H1 (cell line): ENCODE measurements around the gene CCL23. TPM values are rescaled to one million over a fixed set of nuclear protein-coding genes. Genes with fewer than 3 reads are reported as not detected.

ENCODE experiments used
- CTCF ChIA-PET: fragments of 300-600 bp; sonication (Branson Sonifier 250); formaldehyde crosslinking; loops from one replicate; lab custom pipeline; 2021; ENCODE audit not compliant: partially characterized antibody; lab: Charles Lee
- POLR2A ChIA-PET: fragments of 300-600 bp; sonication (Branson Sonifier 250); formaldehyde crosslinking; loops from one replicate; lab custom pipeline; 2021; ENCODE audit warnings: inconsistent platforms; ENCODE audit not compliant: partially characterized antibody; lab: Charles Lee
- DNase-seq, 2 experiments: peaks; one replicate each; pipeline versions ENCODE4 v3.0.0 to v3.0.0-alpha.2; 2010 to 2022; ENCODE audit warnings: low spot score in 2 of 2, low read depth in 1 of 2, mixed read lengths in 1 of 2
- FAIRE-seq: peaks from 2 replicates; lab custom pipeline; 2011; peaks lifted over from hg19 to GRCh38; lab: Jason Lieb, UNC
- H2AFZ ChIP-seq: 2 replicates; pipeline ENCODE4 v1.8.1; 2012; ENCODE audit warnings: low read length, inconsistent platforms
- H2AK5ac ChIP-seq: 2 replicates; pipeline ENCODE4 v1.6.1; 2013; ENCODE audit warnings: low read depth, low read length
- H2BK120ac ChIP-seq: replicated peaks from 2 replicates; pipeline ENCODE3; 2013; ENCODE audit warnings: low read depth, low read length, inconsistent platforms
- H2BK12ac ChIP-seq: 2 replicates; pipeline ENCODE4 v1.6.1; 2013; ENCODE audit warnings: low read depth, low read length
- H2BK15ac ChIP-seq: 2 replicates; pipeline ENCODE4 v1.6.1; 2013; ENCODE audit warnings: low read length
- H2BK20ac ChIP-seq: 2 replicates; pipeline ENCODE4 v1.6.1; 2013; ENCODE audit warnings: low read length
- H2BK5ac ChIP-seq: 2 replicates; pipeline ENCODE4 v1.6.1; 2013; ENCODE audit warnings: low read depth, low read length
- H3K14ac ChIP-seq: 2 replicates; pipeline ENCODE4 v1.6.1; 2013; ENCODE audit warnings: inconsistent platforms; ENCODE audit not compliant: insufficient read length
- H3K18ac ChIP-seq: 2 replicates; pipeline ENCODE4 v1.6.1; 2013; ENCODE audit warnings: low read length; ENCODE audit errors: extremely low read depth
- H3K23ac ChIP-seq: 2 replicates; pipeline ENCODE4 v1.6.1; 2013; ENCODE audit warnings: inconsistent platforms; ENCODE audit not compliant: insufficient read length
- H3K23me2 ChIP-seq: 2 replicates; pipeline ENCODE4 v1.6.1; 2013; ENCODE audit warnings: low read depth, low read length
- H3K27ac ChIP-seq: 2 replicates; pipeline ENCODE4 v1.6.1; 2011; ENCODE audit warnings: low read depth, low read length, inconsistent platforms
- H3K27me3 ChIP-seq, 4 experiments: replicated peaks in 1 of 4; 1 replicate in 1 of 4; 2 replicates in 3 of 4; pipeline versions ENCODE4 v1.6.1 to v1.8.1; 2011 to 2013; ENCODE audit warnings: low read length in 3 of 4, mild to moderate bottlenecking in 3 of 4, inconsistent platforms in 2 of 4, mixed read lengths in 2 of 4, moderate library complexity in 1 of 4; ENCODE audit not compliant: control insufficient read depth in 3 of 4, insufficient read depth in 3 of 4; ENCODE audit errors: extremely low read depth in 1 of 4
- H3K36me3 ChIP-seq, 4 experiments: 2 replicates each; pipeline versions ENCODE4 v1.6.1 to v1.8.1; 2011 to 2013; ENCODE audit warnings: mild to moderate bottlenecking in 4 of 4, low read length in 3 of 4, moderate library complexity in 2 of 4, control low read depth in 1 of 4, inconsistent platforms in 1 of 4; ENCODE audit not compliant: insufficient read depth in 4 of 4, control insufficient read depth in 2 of 4
- H3K4ac ChIP-seq: replicated peaks from 2 replicates; pipeline ENCODE3; 2013; ENCODE audit warnings: low read length, low read depth, mixed read lengths, inconsistent platforms; ENCODE audit not compliant: insufficient read length
- H3K4me1 ChIP-seq, 4 experiments: replicated peaks in 1 of 4; 1 replicate in 1 of 4; 2 replicates in 3 of 4; pipeline versions ENCODE4 v1.6.1 to v1.8.1; 2011 to 2013; ENCODE audit warnings: low read length in 3 of 4, inconsistent platforms in 2 of 4, mixed read lengths in 1 of 4; ENCODE audit not compliant: insufficient read depth in 4 of 4, control insufficient read depth in 3 of 4
- H3K4me2 ChIP-seq, 2 experiments: 2 replicates each; pipeline versions ENCODE4 v1.6.1 to v1.8.1; 2011 to 2013; ENCODE audit warnings: low read depth in 2 of 2, low read length in 2 of 2, control low read depth in 1 of 2, inconsistent platforms in 1 of 2, mild to moderate bottlenecking in 1 of 2; ENCODE audit not compliant: insufficient read depth in 1 of 2
- H3K4me3 ChIP-seq, 4 experiments: fragments of 200-600, 300-600 bp in 1 of 4; sonication (generic), shearing (Covaris generic), sonication (Bioruptor Twin) in 1 of 4; 2 replicates each; pipeline versions ENCODE4 v1.5.1 to v1.8.1; 2011 to 2016; ENCODE audit warnings: low read length in 4 of 4, low read depth in 3 of 4, control low read depth in 2 of 4, inconsistent platforms in 2 of 4, mild to moderate bottlenecking in 2 of 4, mixed read lengths in 1 of 4, moderate library complexity in 1 of 4; ENCODE audit not compliant: insufficient read depth in 2 of 4; ENCODE audit errors: extremely low read depth in 1 of 4
- H3K56ac ChIP-seq: replicated peaks from 2 replicates; pipeline ENCODE3; 2013; ENCODE audit warnings: low read depth, mild to moderate bottlenecking, mixed read lengths, low read length, inconsistent platforms; ENCODE audit not compliant: insufficient read length
- H3K79me1 ChIP-seq: 2 replicates; pipeline ENCODE4 v1.6.1; 2013; ENCODE audit warnings: low read depth, low read length, control low read depth
- H3K79me2 ChIP-seq, 2 experiments: 2 replicates each; pipeline versions ENCODE4 v1.6.1 to v1.8.1; 2012 to 2013; ENCODE audit warnings: low read length in 2 of 2, mild to moderate bottlenecking in 2 of 2, inconsistent platforms in 1 of 2; ENCODE audit not compliant: insufficient read depth in 2 of 2, control insufficient read depth in 1 of 2
- H3K9ac ChIP-seq, 4 experiments: replicated peaks in 1 of 4; 1 replicate in 1 of 4; 2 replicates in 3 of 4; pipeline versions ENCODE4 v1.6.1 to v1.8.1; 2011 to 2013; ENCODE audit warnings: low read depth in 3 of 4, low read length in 3 of 4, control low read depth in 2 of 4, mild to moderate bottlenecking in 2 of 4, moderate library complexity in 2 of 4, inconsistent platforms in 1 of 4; ENCODE audit errors: extremely low read depth in 1 of 4
- H3K9me3 ChIP-seq, 2 experiments: 2 replicates each; pipeline versions ENCODE4 v1.6.1 to v1.8.1; 2012 to 2013; ENCODE audit warnings: mild to moderate bottlenecking in 2 of 2, moderate library complexity in 2 of 2, control low read depth in 1 of 2, inconsistent platforms in 1 of 2, low read depth in 1 of 2, low read length in 1 of 2, mixed read lengths in 1 of 2; ENCODE audit not compliant: insufficient read depth in 2 of 2
- H4K20me1 ChIP-seq, 2 experiments: replicated peaks in 1 of 2; 2 replicates each; pipeline versions ENCODE3 to v1.8.1; 2011 to 2013; ENCODE audit warnings: inconsistent platforms in 2 of 2, low read length in 2 of 2, mild to moderate bottlenecking in 1 of 2; ENCODE audit not compliant: insufficient read depth in 2 of 2, control insufficient read depth in 1 of 2
- H4K5ac ChIP-seq: 2 replicates; pipeline ENCODE4 v1.6.1; 2013; ENCODE audit warnings: low read length, low read depth, mixed read lengths, inconsistent platforms; ENCODE audit not compliant: insufficient read length
- H4K8ac ChIP-seq: 2 replicates; pipeline ENCODE4 v1.8.0; 2013; ENCODE audit warnings: mild to moderate bottlenecking, moderate library complexity, low read length, inconsistent platforms; ENCODE audit not compliant: insufficient read depth; ENCODE audit errors: extremely low read depth
- H4K91ac ChIP-seq: replicated peaks from 2 replicates; pipeline ENCODE3; 2013; ENCODE audit warnings: low read length, mixed read lengths, inconsistent platforms; ENCODE audit not compliant: insufficient read length
- CHD2 ChIP-seq: IDR thresholded peaks from 2 replicates; pipeline ENCODE4 v1.6.1; 2012; ENCODE audit warnings: low read length, improper control_type of control experiment
- EGR1 ChIP-seq: IDR thresholded peaks from 2 replicates; pipeline ENCODE4 v1.6.1; 2011; ENCODE audit warnings: low read depth, low read length, borderline replicate concordance
- GTF2F1 ChIP-seq: IDR thresholded peaks from 2 replicates; pipeline ENCODE4 v1.6.1; 2012; ENCODE audit warnings: low read depth, low read length, improper control_type of control experiment, borderline replicate concordance
- KDM4A ChIP-seq: IDR thresholded peaks from one replicate; pipeline ENCODE4 v1.7.1; 2012; ENCODE audit warnings: low read depth, mild to moderate bottlenecking, moderate library complexity, low read length, inconsistent platforms; ENCODE audit not compliant: severe bottlenecking
- MAFK ChIP-seq: IDR thresholded peaks from 2 replicates; pipeline ENCODE4 v1.6.1; 2012; ENCODE audit warnings: low read depth, mild to moderate bottlenecking, improper control_type of control experiment, low read length
- PHF8 ChIP-seq: fragments of 200-600 bp; sonication (generic); conservative IDR thresholded peaks from 2 replicates; pipeline ENCODE4 v1.7.1; 2012; ENCODE audit warnings: low read depth, mild to moderate bottlenecking, inconsistent platforms, low read length, moderate library complexity
- RAD21 ChIP-seq, 2 experiments: IDR thresholded peaks in 1 of 2; conservative IDR thresholded peaks in 1 of 2; 2 replicates each; pipeline ENCODE4 v1.6.1; 2011; ENCODE audit warnings: low read depth in 2 of 2, low read length in 2 of 2, improper control_type of control experiment in 1 of 2, inconsistent platforms in 1 of 2, mild to moderate bottlenecking in 1 of 2, moderate library complexity in 1 of 2
- SIRT6 ChIP-seq: IDR thresholded peaks from one replicate; pipeline ENCODE4 v1.7.1; 2012; ENCODE audit warnings: low read length, inconsistent platforms
- SIX5 ChIP-seq: IDR thresholded peaks from 2 replicates; pipeline ENCODE4 v1.6.1; 2011; ENCODE audit warnings: mild to moderate bottlenecking, low read depth, low read length
- SP2 ChIP-seq: IDR thresholded peaks from 2 replicates; pipeline ENCODE4 v1.6.1; 2012; ENCODE audit warnings: mild to moderate bottlenecking, low read length, inconsistent platforms
- TEAD4 ChIP-seq: IDR thresholded peaks from 2 replicates; pipeline ENCODE4 v1.6.1; 2012; ENCODE audit warnings: low read depth, low read length, inconsistent platforms, mixed read lengths
- ZNF274 ChIP-seq: IDR thresholded peaks from 2 replicates; pipeline ENCODE4 v1.7.0; 2012; ENCODE audit warnings: low read length, borderline replicate concordance; ENCODE audit errors: extremely low read depth
- WGBS, 2 experiments: shearing (Covaris generic) in 1 of 2; methylation state at CpG; one replicate each; pipeline versions ENCODE4 v1.1.6 to v1.1.7; 2013 to 2015; ENCODE audit warnings: low lambda C conversion rate in 2 of 2, mixed read lengths in 2 of 2, inconsistent platforms in 1 of 2, low coverage in 1 of 2, missing lambda C conversion rate in 1 of 2; ENCODE audit not compliant: insufficient replicate concordance in 2 of 2, insufficient coverage in 1 of 2, insufficient read length in 1 of 2; ENCODE audit errors: extremely low coverage in 1 of 2, missing lambda C conversion rate in 1 of 2; 5-methylcytosine and 5-hydroxymethylcytosine counted together
- polyA plus RNA-seq, 7 experiments: library from polyadenylated mRNA; depleted of rRNA in 3 of 7; stranded (reverse) in 5 of 7; unstranded in 2 of 7; fragments of >200 nt in 5 of 7; fragments of 200-250 nt in 2 of 7; gene quantifications; 1 replicate in 5 of 7; 2 replicates in 1 of 7; 4 replicates in 1 of 7; pipeline versions ENCODE4 v1.2.1 to v1.2.3, GENCODE V29; 2011 to 2013; ENCODE audit warnings: missing spikeins in 2 of 7, mixed read lengths in 2 of 7
- total RNA-seq: library from RNA; stranded (reverse); fragmentation: NEBNext Ultra II Directional; extraction: Animal tissue kit (Norgen Biotek cat#: 25700); gene quantifications from 2 replicates; pipeline ENCODE4 v1.2.1, GENCODE V29; 2021
- TF ChIP-seq, protein P1 (sequence below), 3 experiments: IDR thresholded peaks; 1 replicate in 2 of 3; 2 replicates in 1 of 3; pipeline versions ENCODE4 v1.5.1 to v1.6.1; 2011; ENCODE audit warnings: low read length in 3 of 3, mild to moderate bottlenecking in 3 of 3, inconsistent platforms in 2 of 3, low read depth in 1 of 3, moderate library complexity in 1 of 3; ENCODE audit not compliant: insufficient read depth in 1 of 3; ENCODE audit errors: control extremely low read depth in 1 of 3

Gene CCL23
- total and polyA plus RNA-seq, 2 of the 8 experiments (the other 6 are each of a cell fraction or from before 2014, with no cell fraction given) = not detected

DNA sequence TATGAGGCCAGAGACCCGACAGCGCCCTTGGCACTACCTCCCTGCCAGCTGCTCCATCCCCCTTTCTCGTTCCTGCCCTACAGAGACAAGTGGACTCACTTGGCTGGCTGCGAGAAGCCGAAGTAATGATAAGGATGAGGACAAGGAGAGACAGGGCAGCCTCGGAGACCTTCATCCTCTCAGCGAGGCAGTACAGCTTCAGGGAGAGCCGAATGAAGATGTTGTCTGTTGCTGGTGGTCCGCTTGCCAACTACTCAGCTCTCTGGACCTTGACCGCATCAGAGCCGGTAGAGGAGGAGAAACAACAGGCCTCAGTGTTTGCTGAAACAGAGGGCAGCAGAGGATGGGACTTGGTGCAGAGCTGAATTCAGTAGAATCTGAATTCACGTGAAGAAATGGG is 36.5 kb downstream of the CCL23 start, which contains the start of gene CCL16:
Gene CCL16 (minus strand): TSS at position 252 of the 400 bp plus-strand sequence. CDS start 77 bp downstream, at position 175.
- Histone ChIP-seq H2BK120ac (no peak within 1 kb of the TSS), H3K4me3 (no peak within 1 kb of the TSS), H2AFZ (no peak within 1 kb of the TSS)
- TF ChIP-seq MAFK (no peak), GTF2F1 (no peak), SIRT6 (no peak), EGR1 (no peak), KDM4A (no peak), CHD2 (no peak), ZNF274 (no peak), RAD21 (IDR thresholded peaks at IDR 0.05 in 1 of 2, conservative IDR thresholded peaks at IDR 0.05 in 1 of 2; ENCODE audit: low read depth in 2 of 2, low read length in 2 of 2) (no peak), PHF8 (no peak), SP2 (no peak), TEAD4 (no peak), SIX5 (no peak)
- TF ChIP-seq, protein P1, sequence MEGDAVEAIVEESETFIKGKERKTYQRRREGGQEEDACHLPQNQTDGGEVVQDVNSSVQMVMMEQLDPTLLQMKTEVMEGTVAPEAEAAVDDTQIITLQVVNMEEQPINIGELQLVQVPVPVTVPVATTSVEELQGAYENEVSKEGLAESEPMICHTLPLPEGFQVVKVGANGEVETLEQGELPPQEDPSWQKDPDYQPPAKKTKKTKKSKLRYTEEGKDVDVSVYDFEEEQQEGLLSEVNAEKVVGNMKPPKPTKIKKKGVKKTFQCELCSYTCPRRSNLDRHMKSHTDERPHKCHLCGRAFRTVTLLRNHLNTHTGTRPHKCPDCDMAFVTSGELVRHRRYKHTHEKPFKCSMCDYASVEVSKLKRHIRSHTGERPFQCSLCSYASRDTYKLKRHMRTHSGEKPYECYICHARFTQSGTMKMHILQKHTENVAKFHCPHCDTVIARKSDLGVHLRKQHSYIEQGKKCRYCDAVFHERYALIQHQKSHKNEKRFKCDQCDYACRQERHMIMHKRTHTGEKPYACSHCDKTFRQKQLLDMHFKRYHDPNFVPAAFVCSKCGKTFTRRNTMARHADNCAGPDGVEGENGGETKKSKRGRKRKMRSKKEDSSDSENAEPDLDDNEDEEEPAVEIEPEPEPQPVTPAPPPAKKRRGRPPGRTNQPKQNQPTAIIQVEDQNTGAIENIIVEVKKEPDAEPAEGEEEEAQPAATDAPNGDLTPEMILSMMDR (IDR thresholded peaks at IDR 0.05; ENCODE audit: control extremely low read depth in 1 of 3, insufficient read depth in 1 of 3, low read depth in 1 of 3, low read length in 3 of 3) = no peak

More for the DNA sequence above, 36.5 kb downstream of the CCL23 start, which contains the start of gene CCL16:
- CTCF ChIA-PET = interaction anchor here (1.0 to 7.2 kb wide), 5 partner anchors 8 to 174 kb away, joined by 3 to 33 read pairs (median 4); no protein-coding TSS in a partner anchor
- Histone ChIP-seq H3K27ac (no peak within 1 kb of the TSS), H3K23ac (no peak within 1 kb of the TSS), H2BK15ac (no peak within 1 kb of the TSS), H2BK12ac (no peak within 1 kb of the TSS), H2BK20ac (no peak within 1 kb of the TSS), H4K8ac (no peak within 1 kb of the TSS), H4K20me1 (no peaks in the 10 kb centered on the region), H2AK5ac (no peak within 1 kb of the TSS), H3K4me1 (no peaks in the 10 kb centered on the region), H3K4me2 (no peak within 1 kb of the TSS), H3K9me3 (no peaks in the 10 kb centered on the region), H3K56ac (no peak within 1 kb of the TSS), H3K18ac (no peak within 1 kb of the TSS), H4K91ac (no peak within 1 kb of the TSS), H3K14ac (no peak within 1 kb of the TSS), H3K23me2 (no peaks in the 10 kb centered on the region), H3K9ac (no peak within 1 kb of the TSS), H3K79me2 (no peaks in the 10 kb centered on the region), H3K79me1 (no peaks in the 10 kb centered on the region), H3K36me3 (no peaks in the 10 kb centered on the region), H2BK5ac (no peak within 1 kb of the TSS), H4K5ac (no peak within 1 kb of the TSS), H3K4ac (no peak within 1 kb of the TSS), H3K27me3 (no peaks in the 10 kb centered on the region)
- no peak for FAIRE-seq
- no peak for DNase-seq
- POLR2A ChIA-PET = no interaction called here
- 92% methylated on average over 12 of the region's 12 CpGs; no CpG with 5 or more reads in 1 of the 2 experiments for WGBS, 2 experiments
